Calu3 (cell line): Measurements from ENCODE around the gene LRMDA. TPM values are rescaled to one million over a fixed set of nuclear protein-coding genes. Genes with fewer than 3 reads are reported as not detected.

Source experiments
- BruUV-seq: library from RNA; stranded (reverse); fragments of 400-500 nt; replicated peaks from 2 replicates; lab custom pipeline; 2021; lab: Mats Ljungman, UMichigan
- CTCF ChIA-PET: fragments of 300-600 bp; sonication (Branson Sonifier 250); formaldehyde crosslinking; loops from one replicate; lab custom pipeline; 2022; ENCODE audit warnings: antibody characterized with exemption; lab: Charles Lee
- DNase-seq: peaks from one replicate; pipeline ENCODE4 v3.0.0; 2022
- H3K27ac Mint-ChIP-seq: one replicate; pipeline ENCODE4 v1.8.0; 2022; ENCODE audit warnings: mixed read lengths; ENCODE audit not compliant: unreplicated experiment
- H3K27me3 Mint-ChIP-seq: one replicate; pipeline ENCODE4 v1.8.0; 2022; ENCODE audit warnings: mixed read lengths; ENCODE audit not compliant: unreplicated experiment
- H3K36me3 Mint-ChIP-seq: one replicate; pipeline ENCODE4 v1.8.0; 2022; ENCODE audit warnings: mild to moderate bottlenecking, moderate library complexity, mixed read lengths; ENCODE audit not compliant: insufficient read depth, unreplicated experiment
- H3K4me1 Mint-ChIP-seq: one replicate; pipeline ENCODE4 v1.8.0; 2022; ENCODE audit warnings: mild to moderate bottlenecking, low read depth, mixed read lengths; ENCODE audit not compliant: unreplicated experiment
- H3K4me3 Mint-ChIP-seq: one replicate; pipeline ENCODE4 v1.8.0; 2022; ENCODE audit warnings: mild to moderate bottlenecking, low read depth, moderate library complexity, mixed read lengths; ENCODE audit not compliant: unreplicated experiment
- H3K9me3 Mint-ChIP-seq: one replicate; pipeline ENCODE4 v1.8.0; 2022; ENCODE audit warnings: low read depth, mixed read lengths; ENCODE audit not compliant: unreplicated experiment
- CTCF ChIP-seq: fragments of 200-600 bp; IDR thresholded peaks from one replicate; pipeline ENCODE4 v1.8.0; 2022; ENCODE audit warnings: antibody characterized with exemption; ENCODE audit not compliant: unreplicated experiment
- intact Hi-C: fragments of 100-400 bp; cut with micrococcal nuclease; formaldehyde crosslinking; loops from one replicate; pipeline ENCODE4 v1.10.0; 2022; ENCODE audit not compliant: unreplicated experiment
- total RNA-seq: library from RNA; stranded (reverse); gene quantifications from 2 replicates; pipeline ENCODE4 v1.2.3, GENCODE V29; 2022

LRMDA gene
- total RNA-seq, 1 experiment from 2014 or later: 7.6 TPM

DNA sequence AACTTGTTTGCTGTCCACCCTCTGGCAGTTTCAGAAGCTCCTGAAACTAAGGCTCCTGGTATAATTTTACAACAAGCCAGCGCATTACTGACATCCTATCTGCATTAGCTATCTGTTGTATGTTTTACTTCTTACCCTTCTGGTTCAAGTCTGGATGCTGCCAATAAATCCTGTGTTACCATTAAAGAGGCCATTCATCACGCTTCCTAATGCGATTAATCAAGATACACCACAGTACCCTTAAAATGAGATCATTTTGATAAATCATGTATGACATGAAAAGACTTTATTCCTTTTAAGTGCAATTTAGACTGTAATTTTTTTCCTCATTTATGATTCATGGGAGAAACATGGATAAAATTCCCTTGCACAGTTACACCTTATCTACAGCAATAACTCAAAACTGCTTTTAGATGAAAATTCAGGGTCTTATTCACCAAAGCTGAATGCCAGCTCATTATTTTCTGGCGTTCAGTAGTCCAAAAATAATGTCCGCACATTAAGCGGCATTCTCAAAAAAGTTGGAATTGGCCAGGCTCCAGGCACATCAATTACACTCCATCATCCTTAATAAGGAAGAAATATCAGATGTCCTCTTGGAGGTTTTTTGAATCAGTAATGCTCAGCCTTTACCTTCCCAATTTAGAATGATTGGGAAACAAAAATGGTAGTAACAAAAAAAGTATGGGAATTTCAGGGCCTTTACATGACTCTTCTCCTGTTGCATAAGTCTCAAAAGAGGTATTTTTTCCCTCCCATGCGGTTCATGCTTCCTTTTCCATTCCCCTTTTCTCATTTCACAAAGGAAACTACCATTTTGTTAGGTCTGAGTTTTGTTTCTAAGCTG is 878.5 kb downstream of the LRMDA start:
- intact Hi-C loops: no loop called here
- Mint-ChIP-seq H3K27me3 (no peaks in the 10 kb centered on the region), H3K4me1 (no peaks in the 10 kb centered on the region), H3K27ac (no peak overlapping the region), H3K9me3 (peaks cover 7% of the 10 kb centered on the region), H3K36me3 (no peaks in the 10 kb centered on the region), H3K4me3 (no peak overlapping the region)
- DNase-seq: no peak
- no TSS peak for BruUV-seq
- no peak for TF ChIP-seq CTCF
- CTCF ChIA-PET: no interaction called here

GRCh38 chr10:76310588-76311080 is 879.2 kb downstream of the LRMDA start:
- H3K4me1 Mint-ChIP-seq: no peaks in the 10 kb centered on the region

DNA sequence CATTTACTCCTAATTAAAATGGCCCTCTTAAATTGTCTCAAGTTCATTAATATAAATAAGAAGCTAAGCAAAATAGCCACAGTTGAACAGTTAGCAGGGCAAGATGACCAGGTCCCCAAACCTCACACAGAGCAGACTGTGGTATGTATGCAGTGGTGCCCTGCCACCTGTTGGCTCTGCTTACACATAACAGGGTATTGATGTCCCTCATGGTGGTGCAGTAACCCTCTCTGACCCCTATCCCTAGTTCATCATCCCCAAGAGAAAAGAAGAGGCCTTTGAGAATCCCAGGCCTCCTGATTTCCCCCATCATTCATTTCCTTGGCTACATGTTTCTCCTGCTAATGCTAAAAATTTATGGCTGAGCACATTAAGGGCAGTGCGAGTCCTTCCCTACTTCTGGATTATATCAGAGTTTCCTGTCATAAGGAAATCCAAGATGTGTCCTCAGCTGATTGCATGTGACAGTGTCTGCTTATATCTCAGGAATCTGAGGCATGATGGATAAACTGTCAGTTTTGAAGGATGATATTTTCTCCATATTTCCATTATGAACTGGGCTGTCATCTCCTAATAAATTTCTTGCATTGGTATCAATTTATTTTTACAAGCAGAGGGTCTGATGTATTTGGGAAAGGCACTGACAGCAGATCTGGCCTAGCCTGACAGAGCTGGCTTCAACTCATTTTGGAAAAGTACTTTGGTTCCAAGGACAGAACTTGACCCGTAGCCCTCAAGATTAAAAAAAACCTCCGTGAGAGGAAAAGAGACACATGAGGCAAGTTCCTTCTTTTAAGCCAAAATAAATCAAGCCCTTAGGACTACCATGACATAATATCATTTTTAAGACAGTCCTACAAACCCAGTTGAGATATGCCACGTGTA is 880.6 kb downstream of the LRMDA start:
- no TSS peak for BruUV-seq
- TF ChIP-seq CTCF: no peak
- Mint-ChIP-seq H3K4me1 (no peaks in the 10 kb centered on the region), H3K36me3 (no peaks in the 10 kb centered on the region), H3K4me3 (no peak overlapping the region), H3K27me3 (no peaks in the 10 kb centered on the region), H3K27ac (no peak overlapping the region), H3K9me3 (peaks cover 10% of the 10 kb centered on the region)
- intact Hi-C loops: no loop called here
- CTCF ChIA-PET: interaction anchor here (0.7 kb wide), 1 partner anchor 9 kb away, joined by 4 read pairs; no protein-coding TSS in a partner anchor
- DNase-seq: no peak

More at GRCh38 chr10:76310588-76311080, 879.2 kb downstream of the LRMDA start:
- Mint-ChIP-seq H3K27ac (no peak overlapping the region), H3K27me3 (no peaks in the 10 kb centered on the region), H3K4me3 (no peak overlapping the region), H3K9me3 (peaks cover 7% of the 10 kb centered on the region), H3K36me3 (no peaks in the 10 kb centered on the region)
- no peak for DNase-seq
- TF ChIP-seq CTCF: no peak
- CTCF ChIA-PET: no interaction called here
- no TSS peak for BruUV-seq
- intact Hi-C loops: no loop called here

DNA sequence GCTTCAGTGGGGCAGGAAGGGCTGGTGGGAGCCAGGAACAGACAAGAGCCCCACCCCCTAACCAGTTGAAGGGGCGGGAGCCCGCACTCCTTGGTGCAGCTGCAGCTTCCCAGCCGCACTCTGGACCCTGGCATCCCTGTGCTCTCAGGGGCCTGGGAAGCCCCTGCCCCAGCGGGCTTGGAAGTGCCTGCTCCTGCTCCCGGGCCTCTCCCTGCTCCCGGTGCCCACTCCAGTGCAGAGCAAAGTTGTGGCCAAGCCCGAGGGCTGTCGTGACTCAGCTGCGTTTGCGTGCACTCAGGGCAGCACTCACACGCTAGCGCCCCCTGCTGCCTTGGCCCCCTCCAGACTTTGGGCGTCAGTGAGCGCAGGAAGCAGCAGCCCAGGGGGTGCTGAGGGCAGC is 883.8 kb downstream of the LRMDA start:
- Mint-ChIP-seq H3K4me1 (no peaks in the 10 kb centered on the region), H3K9me3 (peaks cover 14% of the 10 kb centered on the region), H3K27ac (no peak overlapping the region), H3K4me3 (no peak overlapping the region), H3K27me3 (no peaks in the 10 kb centered on the region), H3K36me3 (no peaks in the 10 kb centered on the region)
- peak; percentile 15 for TF ChIP-seq CTCF
- no TSS peak for BruUV-seq
- intact Hi-C loops: no loop called here
- DNase-seq: no peak
- CTCF ChIA-PET: no interaction called here
